MCF 10A (cell line): ENCODE data around the gene CCDC178. TPM values are rescaled to one million over a fixed set of nuclear protein-coding genes. Genes with fewer than 3 reads are reported as not detected.
"Not testable (repeated sequence)": the region's sequence is repeated elsewhere in the genome, so short reads cannot be mapped to it uniquely, and the experiment has no call there.

ENCODE experiments used
- BruUV-seq: library from RNA; stranded (reverse); fragments of 400-500 nt; replicated peaks from 2 replicates; lab custom pipeline; 2021; lab: Mats Ljungman, UMichigan
- CTCF ChIA-PET: fragments of 300-600 bp; sonication (Branson Sonifier 250); formaldehyde crosslinking; extraction: SDS; loops from one replicate; lab custom pipeline; 2021; ENCODE audit warnings: antibody characterized with exemption, inconsistent platforms; lab: Yijun Ruan, JAX
- POLR2A ChIA-PET: fragments of 300-600, 350-650 bp; sonication (Branson Sonifier 250); formaldehyde crosslinking; extraction: SDS; loops from one replicate; lab custom pipeline; 2020; ENCODE audit warnings: antibody characterized with exemption, inconsistent platforms; lab: Yijun Ruan, JAX
- DNase-seq: peaks from one replicate; pipeline ENCODE4 v3.0.0-alpha.2; 2018; ENCODE audit not compliant: unreplicated experiment
- H3K27ac Mint-ChIP-seq: one replicate; pipeline ENCODE4 v1.8.0; 2022; ENCODE audit warnings: mild to moderate bottlenecking, low read depth, mixed read lengths; ENCODE audit not compliant: unreplicated experiment
- H3K27me3 Mint-ChIP-seq: one replicate; pipeline ENCODE4 v1.8.0; 2022; ENCODE audit warnings: mixed read lengths; ENCODE audit not compliant: insufficient read depth, unreplicated experiment
- H3K36me3 Mint-ChIP-seq: one replicate; pipeline ENCODE4 v1.8.0; 2022; ENCODE audit warnings: mild to moderate bottlenecking, moderate library complexity, mixed read lengths; ENCODE audit not compliant: insufficient read depth, unreplicated experiment
- H3K4me1 Mint-ChIP-seq: one replicate; pipeline ENCODE4 v1.8.0; 2022; ENCODE audit warnings: mixed read lengths; ENCODE audit not compliant: insufficient read depth, unreplicated experiment
- H3K4me3 Mint-ChIP-seq: one replicate; pipeline ENCODE4 v1.8.0; 2022; ENCODE audit warnings: mild to moderate bottlenecking, moderate library complexity, mixed read lengths; ENCODE audit not compliant: unreplicated experiment
- H3K9me3 Mint-ChIP-seq: one replicate; pipeline ENCODE4 v1.8.0; 2022; ENCODE audit warnings: mixed read lengths; ENCODE audit not compliant: unreplicated experiment
- intact Hi-C: fragments of 100-400 bp; cut with micrococcal nuclease; formaldehyde crosslinking; loops from 2 replicates; pipeline ENCODE4 v1.14.1; 2022
- total RNA-seq: library from RNA; stranded (reverse); gene quantifications from 2 replicates; pipeline ENCODE4 v1.2.3, GENCODE V29; 2022
- TF ChIP-seq, protein P1 (sequence below): fragments of 200-600 bp; IDR thresholded peaks from one replicate; pipeline ENCODE4 v1.8.0; 2022; ENCODE audit warnings: antibody characterized with exemption, mild to moderate bottlenecking; ENCODE audit not compliant: unreplicated experiment

Gene CCDC178
- total RNA-seq, 1 experiment from 2014 or later, result 0.19 TPM

DNA sequence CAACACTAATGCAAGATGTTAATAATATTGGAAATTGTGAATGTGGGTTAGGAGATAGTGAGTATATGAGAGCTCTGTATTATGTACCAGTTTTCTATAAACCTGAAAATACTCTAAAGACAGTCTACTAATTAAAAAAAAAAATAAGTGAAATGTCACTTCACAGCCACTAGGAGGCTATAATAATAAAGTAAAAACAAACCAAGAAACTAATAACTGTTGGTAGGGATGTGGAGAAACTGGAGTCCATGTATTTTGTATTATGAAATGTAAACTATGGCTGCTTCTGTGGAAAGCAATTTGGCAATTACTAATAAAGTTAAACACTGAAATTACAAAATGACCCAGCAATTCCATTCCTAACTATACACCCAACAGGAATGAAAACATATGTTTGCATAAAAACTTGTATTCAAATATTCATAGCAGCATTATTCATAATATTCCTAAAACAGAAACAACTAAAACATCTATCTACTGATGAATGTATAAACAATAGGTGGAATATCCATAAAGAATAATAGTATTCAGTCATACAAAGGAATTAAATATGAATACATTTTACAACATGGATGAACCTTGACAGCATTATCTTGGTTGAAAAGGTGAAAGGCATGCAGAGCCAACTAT, 36.2 kb downstream of the CCDC178 start:
- peaks cover 61% of the 10 kb centered on the region for H3K27me3 Mint-ChIP-seq
- CTCF ChIA-PET, result interaction anchor here (0.7 to 0.8 kb wide), 2 partner anchors 245 to 501 kb away, joined by 3 to 4 read pairs; no protein-coding TSS in a partner anchor

DNA sequence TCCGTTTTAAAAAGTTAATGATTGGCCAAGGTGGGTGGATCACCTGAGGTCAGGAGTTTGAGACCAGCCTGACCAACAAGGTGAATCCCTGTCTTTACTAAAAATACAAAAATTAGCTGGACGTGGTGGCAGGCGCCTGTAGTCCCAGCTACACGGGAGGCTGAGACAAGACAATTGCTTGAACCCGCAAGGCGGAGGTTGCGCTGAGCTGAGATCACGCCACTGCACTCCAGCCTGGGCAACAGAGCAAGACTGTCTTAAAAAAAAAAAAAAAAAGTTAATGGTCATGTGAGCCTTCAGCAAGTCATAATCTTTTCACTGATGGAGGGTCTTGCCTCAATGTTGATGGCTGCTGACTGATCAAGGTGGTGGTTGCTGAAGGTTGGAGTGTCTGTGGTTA, 41.6 kb downstream of the CCDC178 start:
- POLR2A ChIA-PET, BruUV-seq, DNase-seq, H3K36me3 Mint-ChIP-seq, CTCF ChIA-PET, H3K4me3 Mint-ChIP-seq, H3K27ac Mint-ChIP-seq, H3K4me1 Mint-ChIP-seq, intact Hi-C loops, H3K9me3 Mint-ChIP-seq: not testable (repeated sequence)
- H3K27me3 Mint-ChIP-seq, result peaks cover 71% of the 10 kb centered on the region

More for the DNA sequence above, 36.2 kb downstream of the CCDC178 start:
- no TSS peak for BruUV-seq
- TF ChIP-seq, protein P1, sequence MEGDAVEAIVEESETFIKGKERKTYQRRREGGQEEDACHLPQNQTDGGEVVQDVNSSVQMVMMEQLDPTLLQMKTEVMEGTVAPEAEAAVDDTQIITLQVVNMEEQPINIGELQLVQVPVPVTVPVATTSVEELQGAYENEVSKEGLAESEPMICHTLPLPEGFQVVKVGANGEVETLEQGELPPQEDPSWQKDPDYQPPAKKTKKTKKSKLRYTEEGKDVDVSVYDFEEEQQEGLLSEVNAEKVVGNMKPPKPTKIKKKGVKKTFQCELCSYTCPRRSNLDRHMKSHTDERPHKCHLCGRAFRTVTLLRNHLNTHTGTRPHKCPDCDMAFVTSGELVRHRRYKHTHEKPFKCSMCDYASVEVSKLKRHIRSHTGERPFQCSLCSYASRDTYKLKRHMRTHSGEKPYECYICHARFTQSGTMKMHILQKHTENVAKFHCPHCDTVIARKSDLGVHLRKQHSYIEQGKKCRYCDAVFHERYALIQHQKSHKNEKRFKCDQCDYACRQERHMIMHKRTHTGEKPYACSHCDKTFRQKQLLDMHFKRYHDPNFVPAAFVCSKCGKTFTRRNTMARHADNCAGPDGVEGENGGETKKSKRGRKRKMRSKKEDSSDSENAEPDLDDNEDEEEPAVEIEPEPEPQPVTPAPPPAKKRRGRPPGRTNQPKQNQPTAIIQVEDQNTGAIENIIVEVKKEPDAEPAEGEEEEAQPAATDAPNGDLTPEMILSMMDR, result peak; percentile 26
- Mint-ChIP-seq H3K4me1 (no peaks in the 10 kb centered on the region), H3K27ac (no peak overlapping the region), H3K36me3 (no peaks in the 10 kb centered on the region), H3K9me3 (no peaks in the 10 kb centered on the region), H3K4me3 (no peak overlapping the region)
- POLR2A ChIA-PET, result no interaction called here
- DNase-seq, result no peak
- intact Hi-C loops, result loop anchor here (5.0 kb wide), 2 partner anchors 93 to 358 kb away; no protein-coding TSS in a partner anchor

DNA sequence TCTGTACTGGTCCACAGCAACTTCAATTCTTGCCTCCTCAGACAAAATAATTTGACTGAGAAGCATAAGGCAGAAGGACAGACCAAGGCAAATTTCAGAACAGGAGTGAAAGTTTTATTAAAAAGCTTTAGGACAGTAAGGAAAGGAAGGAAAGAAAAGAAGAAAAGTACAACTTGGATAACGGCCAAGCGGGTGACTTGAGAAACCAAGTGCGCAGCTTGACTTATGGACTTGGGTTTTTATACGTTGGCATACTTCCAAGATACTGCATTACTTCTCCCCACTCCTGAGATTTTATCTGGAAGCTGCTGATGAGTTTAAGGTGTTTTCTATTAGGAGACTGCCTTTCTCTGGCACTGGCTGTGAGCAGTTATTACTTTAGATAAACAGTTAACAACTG, 64.7 kb downstream of the CCDC178 start:
- H3K4me1 Mint-ChIP-seq, result no peaks in the 10 kb centered on the region
- H3K9me3 Mint-ChIP-seq, result no peaks in the 10 kb centered on the region
- BruUV-seq, result no TSS peak
- H3K4me3 Mint-ChIP-seq, result no peak overlapping the region
- intact Hi-C loops, result no loop called here
- DNase-seq, result no peak
- H3K36me3 Mint-ChIP-seq, result no peaks in the 10 kb centered on the region
- POLR2A ChIA-PET, result no interaction called here
- H3K27ac Mint-ChIP-seq, result no peak overlapping the region
- peaks cover 29% of the 10 kb centered on the region for H3K27me3 Mint-ChIP-seq
- CTCF ChIA-PET, result interaction anchor here (0.8 kb wide), 1 partner anchor 10 kb away, joined by 3 read pairs; no protein-coding TSS in a partner anchor
- TF ChIP-seq, protein P1, result no peak

DNA sequence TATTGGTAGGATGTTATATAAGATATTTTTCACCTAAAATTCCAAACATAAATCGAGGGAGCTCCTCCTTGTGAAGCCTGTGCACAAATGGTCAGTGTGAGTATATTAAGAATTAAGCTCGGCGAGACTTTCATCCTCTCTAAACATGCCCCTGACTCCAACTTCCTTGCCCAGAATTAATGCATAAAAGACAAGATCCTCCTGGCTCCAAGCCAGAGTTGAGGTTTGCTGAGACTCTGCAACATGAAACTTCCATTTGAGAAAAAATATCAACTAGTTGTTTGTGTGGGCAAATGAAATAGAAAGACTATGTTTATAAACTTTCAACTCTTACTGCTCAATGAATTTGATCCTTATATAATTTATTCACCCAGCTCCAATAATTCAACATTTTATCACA, 68.1 kb downstream of the CCDC178 start:
- intact Hi-C loops, result no loop called here
- Mint-ChIP-seq H3K27me3 (peaks cover 37% of the 10 kb centered on the region), H3K4me3 (no peak overlapping the region), H3K9me3 (no peaks in the 10 kb centered on the region), H3K36me3 (no peaks in the 10 kb centered on the region), H3K27ac (no peak overlapping the region), H3K4me1 (no peaks in the 10 kb centered on the region)
- TF ChIP-seq, protein P1, result no peak
- BruUV-seq, result no TSS peak
- no peak for DNase-seq
- ChIA-PET CTCF (no interaction called here), POLR2A (no interaction called here)
